ENCODE measurements around the gene B3GAT1.

DNA sequence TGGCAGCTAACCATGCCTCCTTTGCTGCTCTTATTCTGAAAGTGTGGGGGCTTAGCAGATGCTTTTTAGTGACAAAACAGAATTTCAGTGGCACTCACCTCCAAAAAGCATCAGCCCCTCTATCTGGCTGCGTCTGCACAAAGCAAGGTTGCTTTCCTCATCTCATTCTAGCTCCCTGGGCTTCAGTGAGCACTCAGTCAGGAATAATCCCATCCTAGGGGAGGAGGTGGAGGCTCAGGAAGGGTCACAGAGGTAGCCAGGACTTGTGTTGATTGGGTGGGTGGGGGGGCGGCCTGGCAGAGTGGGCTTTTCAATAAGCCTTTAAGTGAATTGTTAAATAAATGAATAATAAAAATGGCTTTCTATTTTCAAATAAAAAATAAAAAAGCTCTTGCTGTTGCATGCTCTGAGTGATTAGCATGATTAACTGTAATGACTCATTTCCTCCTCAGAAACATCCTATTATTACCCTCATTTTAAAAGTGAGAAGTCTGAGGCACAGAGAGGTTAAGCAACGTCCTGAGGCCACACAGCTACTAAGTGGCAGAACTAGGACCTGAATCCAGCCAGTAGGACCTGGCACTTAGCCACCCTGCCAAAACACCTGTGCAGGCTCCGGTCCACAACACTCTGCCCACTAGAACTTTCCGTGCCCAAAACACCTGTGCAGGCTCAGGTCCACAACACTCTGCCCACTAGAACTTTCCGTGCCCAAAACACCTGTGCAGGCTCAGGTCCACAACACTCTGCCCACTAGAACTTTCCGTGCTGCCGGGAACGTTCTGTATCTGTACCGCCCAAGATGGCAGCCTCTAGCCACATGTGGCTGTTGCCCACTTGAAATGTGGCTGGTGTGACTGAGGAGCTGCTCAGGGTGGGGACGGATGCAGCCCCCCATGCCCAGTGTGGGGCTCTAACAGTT is 5.5 kb downstream of the B3GAT1 start:
- TF ChIP-seq EZH2phosphoT487 (IDR thresholded peaks at IDR 0.05; ENCODE audit: borderline replicate concordance, low read length), result no peak
- TF ChIP-seq, protein P1, sequence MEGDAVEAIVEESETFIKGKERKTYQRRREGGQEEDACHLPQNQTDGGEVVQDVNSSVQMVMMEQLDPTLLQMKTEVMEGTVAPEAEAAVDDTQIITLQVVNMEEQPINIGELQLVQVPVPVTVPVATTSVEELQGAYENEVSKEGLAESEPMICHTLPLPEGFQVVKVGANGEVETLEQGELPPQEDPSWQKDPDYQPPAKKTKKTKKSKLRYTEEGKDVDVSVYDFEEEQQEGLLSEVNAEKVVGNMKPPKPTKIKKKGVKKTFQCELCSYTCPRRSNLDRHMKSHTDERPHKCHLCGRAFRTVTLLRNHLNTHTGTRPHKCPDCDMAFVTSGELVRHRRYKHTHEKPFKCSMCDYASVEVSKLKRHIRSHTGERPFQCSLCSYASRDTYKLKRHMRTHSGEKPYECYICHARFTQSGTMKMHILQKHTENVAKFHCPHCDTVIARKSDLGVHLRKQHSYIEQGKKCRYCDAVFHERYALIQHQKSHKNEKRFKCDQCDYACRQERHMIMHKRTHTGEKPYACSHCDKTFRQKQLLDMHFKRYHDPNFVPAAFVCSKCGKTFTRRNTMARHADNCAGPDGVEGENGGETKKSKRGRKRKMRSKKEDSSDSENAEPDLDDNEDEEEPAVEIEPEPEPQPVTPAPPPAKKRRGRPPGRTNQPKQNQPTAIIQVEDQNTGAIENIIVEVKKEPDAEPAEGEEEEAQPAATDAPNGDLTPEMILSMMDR (IDR thresholded peaks at IDR 0.05; ENCODE audit: low read depth, low read length, poor library complexity, severe bottlenecking), result no peak

All from DOHH2 (cell line).